ENCODE data around the gene HMMR. TPM values are rescaled to one million over a fixed set of nuclear protein-coding genes. Genes with fewer than 3 reads are reported as not detected.

HMMR gene
- total RNA-seq, 1 donor from 2014 or later, result 11.2 TPM

GRCh38 chr5:163478982-163479271, 18.5 kb downstream of the HMMR start:
- no peaks in the 10 kb centered on the region for H3K36me3 ChIP-seq (ENCODE audit: control insufficient read depth, insufficient read depth, low read length)
- DNase-seq (ENCODE audit: low read depth), result no peak

DNA sequence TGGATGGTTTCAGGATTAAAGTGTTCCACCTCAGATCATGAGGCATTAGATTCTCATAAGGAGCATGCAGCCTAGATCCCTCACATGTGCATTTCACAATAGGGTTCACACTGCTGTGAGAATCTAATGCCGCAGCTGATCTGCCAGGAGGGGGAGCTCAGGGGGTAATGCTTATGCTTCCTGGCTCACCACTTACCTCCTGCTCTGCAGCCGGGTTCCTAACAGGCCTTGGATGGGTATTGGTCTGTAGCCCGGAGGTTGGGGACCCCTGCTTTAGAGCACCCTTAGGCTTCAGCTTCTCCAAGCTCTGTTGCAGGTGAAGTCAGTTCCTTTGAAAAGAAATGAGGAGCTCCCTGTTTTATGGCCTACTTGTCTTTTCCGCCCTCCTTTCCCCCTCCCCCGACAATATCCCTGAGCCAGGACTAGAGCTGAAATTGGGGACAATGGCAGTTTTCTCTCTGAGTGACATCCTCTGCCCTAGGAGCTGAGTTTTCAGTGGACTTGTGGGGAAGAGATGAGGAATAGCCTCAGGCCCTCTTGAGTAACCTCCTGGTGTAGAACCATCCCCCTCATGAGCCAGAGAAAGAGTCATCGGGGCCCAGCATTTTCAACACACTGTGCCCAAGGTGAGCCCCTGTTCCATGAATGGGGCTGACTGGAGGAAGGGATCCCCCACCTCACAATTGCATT, 28.8 kb downstream of the HMMR start:
- no peaks in the 10 kb centered on the region for H3K27me3 ChIP-seq (ENCODE audit: control insufficient read depth, insufficient read depth, low read length)
- no peak for DNase-seq (ENCODE audit: low read depth)
- TF ChIP-seq, protein P1, sequence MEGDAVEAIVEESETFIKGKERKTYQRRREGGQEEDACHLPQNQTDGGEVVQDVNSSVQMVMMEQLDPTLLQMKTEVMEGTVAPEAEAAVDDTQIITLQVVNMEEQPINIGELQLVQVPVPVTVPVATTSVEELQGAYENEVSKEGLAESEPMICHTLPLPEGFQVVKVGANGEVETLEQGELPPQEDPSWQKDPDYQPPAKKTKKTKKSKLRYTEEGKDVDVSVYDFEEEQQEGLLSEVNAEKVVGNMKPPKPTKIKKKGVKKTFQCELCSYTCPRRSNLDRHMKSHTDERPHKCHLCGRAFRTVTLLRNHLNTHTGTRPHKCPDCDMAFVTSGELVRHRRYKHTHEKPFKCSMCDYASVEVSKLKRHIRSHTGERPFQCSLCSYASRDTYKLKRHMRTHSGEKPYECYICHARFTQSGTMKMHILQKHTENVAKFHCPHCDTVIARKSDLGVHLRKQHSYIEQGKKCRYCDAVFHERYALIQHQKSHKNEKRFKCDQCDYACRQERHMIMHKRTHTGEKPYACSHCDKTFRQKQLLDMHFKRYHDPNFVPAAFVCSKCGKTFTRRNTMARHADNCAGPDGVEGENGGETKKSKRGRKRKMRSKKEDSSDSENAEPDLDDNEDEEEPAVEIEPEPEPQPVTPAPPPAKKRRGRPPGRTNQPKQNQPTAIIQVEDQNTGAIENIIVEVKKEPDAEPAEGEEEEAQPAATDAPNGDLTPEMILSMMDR (IDR thresholded peaks at IDR 0.05; ENCODE audit: insufficient read depth, low read length, poor library complexity, severe bottlenecking), result peak; percentile 20
- no peaks in the 10 kb centered on the region for H3K36me3 ChIP-seq (ENCODE audit: control insufficient read depth, insufficient read depth, low read length)
- no peak overlapping the region for H3K4me3 ChIP-seq (ENCODE audit: low read depth, low read length)

More at GRCh38 chr5:163478982-163479271, 18.5 kb downstream of the HMMR start:
- TF ChIP-seq, protein P1 (IDR thresholded peaks at IDR 0.05; ENCODE audit: insufficient read depth, low read length, poor library complexity, severe bottlenecking), result no peak
- Histone ChIP-seq H3K27me3 (ENCODE audit: control insufficient read depth, insufficient read depth, low read length) (no peaks in the 10 kb centered on the region), H3K4me3 (ENCODE audit: low read depth, low read length) (no peak overlapping the region)

GRCh38 chr5:163489745-163490075, 29.3 kb downstream of the HMMR start:
- no peak for DNase-seq (ENCODE audit: low read depth)
- no peaks in the 10 kb centered on the region for H3K27me3 ChIP-seq (ENCODE audit: control insufficient read depth, insufficient read depth, low read length)
- TF ChIP-seq, protein P1 (IDR thresholded peaks at IDR 0.05; ENCODE audit: insufficient read depth, low read length, poor library complexity, severe bottlenecking), result no peak
- no peak overlapping the region for H3K4me3 ChIP-seq (ENCODE audit: low read depth, low read length)
- H3K36me3 ChIP-seq (ENCODE audit: control insufficient read depth, insufficient read depth, low read length), result no peaks in the 10 kb centered on the region

DNA sequence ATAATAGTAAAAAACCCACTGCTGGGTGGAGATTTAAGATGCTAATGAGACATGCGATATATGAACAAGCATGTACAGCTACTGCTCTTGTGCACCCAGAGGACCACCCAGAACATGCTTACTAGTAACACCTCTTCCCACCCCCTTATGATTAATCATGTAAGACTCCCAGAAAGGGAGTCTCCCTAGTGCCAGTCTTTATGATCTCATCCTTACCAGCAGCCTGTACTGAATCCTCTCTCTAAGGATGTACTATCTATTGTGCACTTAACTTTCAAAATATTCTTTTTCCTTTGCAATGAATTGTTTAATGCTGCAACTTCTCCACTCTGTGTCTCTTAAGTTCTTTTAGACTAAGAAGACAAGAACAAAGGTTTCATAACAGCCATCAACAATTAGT, 35.9 kb downstream of the HMMR start:
- DNase-seq (ENCODE audit: low read depth), result peak; percentile 35
- Histone ChIP-seq H3K4me3 (ENCODE audit: low read depth, low read length) (no peak overlapping the region), H3K36me3 (ENCODE audit: control insufficient read depth, insufficient read depth, low read length) (no peaks in the 10 kb centered on the region), H3K27me3 (ENCODE audit: control insufficient read depth, insufficient read depth, low read length) (no peaks in the 10 kb centered on the region)
- TF ChIP-seq, protein P1 (IDR thresholded peaks at IDR 0.05; ENCODE audit: insufficient read depth, low read length, poor library complexity, severe bottlenecking), result no peak

- no peak overlapping the region for H3K4me3 ChIP-seq (ENCODE audit: low read depth, low read length)
- no peaks in the 10 kb centered on the region for H3K27me3 ChIP-seq (ENCODE audit: control insufficient read depth, insufficient read depth, low read length)
- no peaks in the 10 kb centered on the region for H3K36me3 ChIP-seq (ENCODE audit: control insufficient read depth, insufficient read depth, low read length)
- TF ChIP-seq, protein P1 (IDR thresholded peaks at IDR 0.05; ENCODE audit: insufficient read depth, low read length, poor library complexity, severe bottlenecking), result no peak
- no peak for DNase-seq (ENCODE audit: low read depth)
Measured at GRCh38 chr5:163497315-163497714, 36.9 kb downstream of the HMMR start.

GRCh38 chr5:163498886-163499285, 38.5 kb downstream of the HMMR start:
- H3K36me3 ChIP-seq (ENCODE audit: control insufficient read depth, insufficient read depth, low read length), result no peaks in the 10 kb centered on the region
- H3K4me3 ChIP-seq (ENCODE audit: low read depth, low read length), result no peak overlapping the region
- TF ChIP-seq, protein P1 (IDR thresholded peaks at IDR 0.05; ENCODE audit: insufficient read depth, low read length, poor library complexity, severe bottlenecking), result no peak
- no peak for DNase-seq (ENCODE audit: low read depth)
- H3K27me3 ChIP-seq (ENCODE audit: control insufficient read depth, insufficient read depth, low read length), result no peaks in the 10 kb centered on the region
